ENCODE data around the gene C1QL3. TPM values are rescaled to one million over a fixed set of nuclear protein-coding genes. Genes with fewer than 3 reads are reported as not detected.

Gene C1QL3
- total RNA-seq, 3 donors from 2014 or later: 0.16 TPM; not detected in 2

- no peaks in the 10 kb centered on the region for H3K9me3 ChIP-seq
- intact Hi-C loops (cut with DNase I, micrococcal nuclease): no loop called here
- ATAC-seq (no peak), DNase-seq (no peak)
- no peak overlapping the region for H3K4me3 ChIP-seq
- no peak for TF ChIP-seq CTCF (IDR thresholded peaks at IDR 0.05)
- no peaks in the 10 kb centered on the region for H3K4me1 ChIP-seq (ENCODE audit: low read depth)
- H3K36me3 ChIP-seq (ENCODE audit: low read depth): no peaks in the 10 kb centered on the region
Observed at GRCh38 chr10:16493884-16494536, 27.7 kb downstream of the C1QL3 start.

GRCh38 chr10:16491933-16492332 is 29.7 kb downstream of the C1QL3 start:
- H3K9me3 ChIP-seq: no peaks in the 10 kb centered on the region
- no peak overlapping the region for H3K4me3 ChIP-seq
- intact Hi-C loops (cut with DNase I, micrococcal nuclease): no loop called here
- no peaks in the 10 kb centered on the region for H3K4me1 ChIP-seq (ENCODE audit: low read depth)
- TF ChIP-seq CTCF (IDR thresholded peaks at IDR 0.05): no peak
- H3K36me3 ChIP-seq (ENCODE audit: low read depth): no peaks in the 10 kb centered on the region
- DNase-seq: no peak
- no peak for ATAC-seq

GRCh38 chr10:16490511-16490910 is 31.2 kb downstream of the C1QL3 start:
- H3K36me3 ChIP-seq (ENCODE audit: low read depth): no peaks in the 10 kb centered on the region
- H3K4me3 ChIP-seq: no peak overlapping the region
- no peak for TF ChIP-seq CTCF (IDR thresholded peaks at IDR 0.05)
- no peaks in the 10 kb centered on the region for H3K4me1 ChIP-seq (ENCODE audit: low read depth)
- ATAC-seq (no peak), DNase-seq (no peak)
- H3K9me3 ChIP-seq: no peaks in the 10 kb centered on the region
- intact Hi-C loops (cut with DNase I, micrococcal nuclease): no loop called here

GRCh38 chr10:16483241-16483917 is 38.3 kb downstream of the C1QL3 start:
- no peak for TF ChIP-seq CTCF (IDR thresholded peaks at IDR 0.05)
- intact Hi-C loops (cut with DNase I, micrococcal nuclease): no loop called here
- Histone ChIP-seq H3K36me3 (ENCODE audit: low read depth) (no peaks in the 10 kb centered on the region), H3K4me1 (ENCODE audit: low read depth) (no peaks in the 10 kb centered on the region), H3K9me3 (no peaks in the 10 kb centered on the region), H3K4me3 (no peak overlapping the region)
- DNase-seq: no peak
- ATAC-seq: no peak

GRCh38 chr10:16481052-16481728 is 40.5 kb downstream of the C1QL3 start:
- no peak overlapping the region for H3K4me3 ChIP-seq
- DNase-seq: no peak
- intact Hi-C loops (cut with DNase I, micrococcal nuclease): no loop called here
- ATAC-seq: no peak
- no peaks in the 10 kb centered on the region for H3K36me3 ChIP-seq (ENCODE audit: low read depth)
- H3K4me1 ChIP-seq (ENCODE audit: low read depth): no peaks in the 10 kb centered on the region
- no peak for TF ChIP-seq CTCF (IDR thresholded peaks at IDR 0.05)
- no peaks in the 10 kb centered on the region for H3K9me3 ChIP-seq

Data from mucosa of descending colon (tissue), 3 donors.